ENCODE measurements around the gene VGLL3.

VGLL3 gene

GRCh38 chr3:86995537-86995936, 4.6 kb upstream of the VGLL3 start:
- Histone ChIP-seq H3K9me3 (ENCODE audit: severe bottlenecking) (no peaks in the 10 kb centered on the region), H3K27ac (ENCODE audit: poor library complexity, severe bottlenecking) (no peak overlapping the region), H3K4me1 (ENCODE audit: insufficient read depth, poor library complexity, severe bottlenecking) (peaks cover 26% of the 10 kb centered on the region), H3K36me3 (ENCODE audit: low read depth) (no peaks in the 10 kb centered on the region), H3K27me3 (ENCODE audit: insufficient read depth, poor library complexity, severe bottlenecking) (no peaks in the 10 kb centered on the region), H3K4me3 (ENCODE audit: severe bottlenecking) (no peak overlapping the region)
- ATAC-seq (ENCODE audit: low read depth) (peak; percentile 49), DNase-seq (ENCODE audit: low spot score) (no peak)
- TF ChIP-seq, protein P1, sequence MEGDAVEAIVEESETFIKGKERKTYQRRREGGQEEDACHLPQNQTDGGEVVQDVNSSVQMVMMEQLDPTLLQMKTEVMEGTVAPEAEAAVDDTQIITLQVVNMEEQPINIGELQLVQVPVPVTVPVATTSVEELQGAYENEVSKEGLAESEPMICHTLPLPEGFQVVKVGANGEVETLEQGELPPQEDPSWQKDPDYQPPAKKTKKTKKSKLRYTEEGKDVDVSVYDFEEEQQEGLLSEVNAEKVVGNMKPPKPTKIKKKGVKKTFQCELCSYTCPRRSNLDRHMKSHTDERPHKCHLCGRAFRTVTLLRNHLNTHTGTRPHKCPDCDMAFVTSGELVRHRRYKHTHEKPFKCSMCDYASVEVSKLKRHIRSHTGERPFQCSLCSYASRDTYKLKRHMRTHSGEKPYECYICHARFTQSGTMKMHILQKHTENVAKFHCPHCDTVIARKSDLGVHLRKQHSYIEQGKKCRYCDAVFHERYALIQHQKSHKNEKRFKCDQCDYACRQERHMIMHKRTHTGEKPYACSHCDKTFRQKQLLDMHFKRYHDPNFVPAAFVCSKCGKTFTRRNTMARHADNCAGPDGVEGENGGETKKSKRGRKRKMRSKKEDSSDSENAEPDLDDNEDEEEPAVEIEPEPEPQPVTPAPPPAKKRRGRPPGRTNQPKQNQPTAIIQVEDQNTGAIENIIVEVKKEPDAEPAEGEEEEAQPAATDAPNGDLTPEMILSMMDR (IDR thresholded peaks at IDR 0.05; ENCODE audit: poor library complexity, severe bottlenecking) = no peak

- TF ChIP-seq, protein P1 (IDR thresholded peaks at IDR 0.05; ENCODE audit: poor library complexity, severe bottlenecking) = no peak
Observed at GRCh38 chr3:86993704-86994103, 2.8 kb upstream of the VGLL3 start.

GRCh38 chr3:86991840-86992435, 989 bp upstream of the VGLL3 start:
- peaks cover 46% of the 10 kb centered on the region for H3K4me1 ChIP-seq (ENCODE audit: insufficient read depth, poor library complexity, severe bottlenecking)
- H3K4me3 ChIP-seq (ENCODE audit: severe bottlenecking) = peak overlapping the region; percentile 52
- H3K9me3 ChIP-seq (ENCODE audit: severe bottlenecking) = no peaks in the 10 kb centered on the region
- no peak for ATAC-seq (ENCODE audit: low read depth)
- no peaks in the 10 kb centered on the region for H3K36me3 ChIP-seq (ENCODE audit: low read depth)
- TF ChIP-seq, protein P1 (IDR thresholded peaks at IDR 0.05; ENCODE audit: poor library complexity, severe bottlenecking) = no peak
- H3K27me3 ChIP-seq (ENCODE audit: insufficient read depth, poor library complexity, severe bottlenecking) = no peaks in the 10 kb centered on the region
- no peak for DNase-seq (ENCODE audit: low spot score)
- H3K27ac ChIP-seq (ENCODE audit: poor library complexity, severe bottlenecking) = peak overlapping the region; percentile 8

More at GRCh38 chr3:86993704-86994103, 2.8 kb upstream of the VGLL3 start:
- DNase-seq (ENCODE audit: low spot score) (no peak), ATAC-seq (ENCODE audit: low read depth) (no peak)
- Histone ChIP-seq H3K4me1 (ENCODE audit: insufficient read depth, poor library complexity, severe bottlenecking) (peaks cover 37% of the 10 kb centered on the region), H3K27me3 (ENCODE audit: insufficient read depth, poor library complexity, severe bottlenecking) (no peaks in the 10 kb centered on the region), H3K4me3 (ENCODE audit: severe bottlenecking) (no peak overlapping the region), H3K9me3 (ENCODE audit: severe bottlenecking) (no peaks in the 10 kb centered on the region), H3K36me3 (ENCODE audit: low read depth) (no peaks in the 10 kb centered on the region), H3K27ac (ENCODE audit: poor library complexity, severe bottlenecking) (no peak overlapping the region)

DNA sequence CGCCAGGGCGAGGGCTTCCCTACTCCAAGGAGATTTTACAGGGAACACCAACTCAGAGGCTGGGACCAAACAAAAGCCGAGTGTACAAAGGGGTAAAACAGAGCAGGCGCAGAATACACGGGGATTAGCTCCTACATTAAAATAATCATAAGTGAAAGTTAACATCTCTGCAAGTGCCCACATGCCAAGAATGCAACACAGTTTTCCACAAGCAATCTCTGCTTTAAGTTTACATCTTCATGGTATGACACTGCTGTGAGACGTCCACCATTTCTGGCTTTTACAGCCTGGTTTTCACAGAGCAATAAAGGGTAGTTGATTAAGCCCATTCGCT, 500 bp upstream of the VGLL3 start:
- H3K27ac ChIP-seq (ENCODE audit: poor library complexity, severe bottlenecking) = peak overlapping the region; percentile 8
- TF ChIP-seq, protein P1 (IDR thresholded peaks at IDR 0.05; ENCODE audit: poor library complexity, severe bottlenecking) = no peak
- no peaks in the 10 kb centered on the region for H3K36me3 ChIP-seq (ENCODE audit: low read depth)
- ATAC-seq (ENCODE audit: low read depth) (peak; percentile 18; the same call in 2 of the 3 replicates), DNase-seq (ENCODE audit: low spot score) (no peak)
- peak overlapping the region; percentile 52 for H3K4me3 ChIP-seq (ENCODE audit: severe bottlenecking)
- no peaks in the 10 kb centered on the region for H3K9me3 ChIP-seq (ENCODE audit: severe bottlenecking)
- peaks cover 45% of the 10 kb centered on the region for H3K4me1 ChIP-seq (ENCODE audit: insufficient read depth, poor library complexity, severe bottlenecking)
- H3K27me3 ChIP-seq (ENCODE audit: insufficient read depth, poor library complexity, severe bottlenecking) = no peaks in the 10 kb centered on the region

GRCh38 chr3:86990012-86990733, 776 bp downstream of the VGLL3 start:
- DNase-seq (ENCODE audit: low spot score) (peak; percentile 70), ATAC-seq (ENCODE audit: low read depth) (peak; percentile 40)
- Histone ChIP-seq H3K4me3 (ENCODE audit: severe bottlenecking) (peak overlapping the region; percentile 52), H3K36me3 (ENCODE audit: low read depth) (no peaks in the 10 kb centered on the region), H3K27ac (ENCODE audit: poor library complexity, severe bottlenecking) (no peak overlapping the region), H3K27me3 (ENCODE audit: insufficient read depth, poor library complexity, severe bottlenecking) (no peaks in the 10 kb centered on the region), H3K9me3 (ENCODE audit: severe bottlenecking) (no peaks in the 10 kb centered on the region), H3K4me1 (ENCODE audit: insufficient read depth, poor library complexity, severe bottlenecking) (peaks cover 34% of the 10 kb centered on the region)
- TF ChIP-seq, protein P1 (IDR thresholded peaks at IDR 0.05; ENCODE audit: poor library complexity, severe bottlenecking) = no peak

All from RWPE2 (cell line).